ENCODE data around the gene CNTNAP4. TPM values are rescaled to one million over a fixed set of nuclear protein-coding genes. Genes with fewer than 3 reads are reported as not detected.

Gene CNTNAP4
- total RNA-seq, 1 donor from 2014 or later: not detected

DNA sequence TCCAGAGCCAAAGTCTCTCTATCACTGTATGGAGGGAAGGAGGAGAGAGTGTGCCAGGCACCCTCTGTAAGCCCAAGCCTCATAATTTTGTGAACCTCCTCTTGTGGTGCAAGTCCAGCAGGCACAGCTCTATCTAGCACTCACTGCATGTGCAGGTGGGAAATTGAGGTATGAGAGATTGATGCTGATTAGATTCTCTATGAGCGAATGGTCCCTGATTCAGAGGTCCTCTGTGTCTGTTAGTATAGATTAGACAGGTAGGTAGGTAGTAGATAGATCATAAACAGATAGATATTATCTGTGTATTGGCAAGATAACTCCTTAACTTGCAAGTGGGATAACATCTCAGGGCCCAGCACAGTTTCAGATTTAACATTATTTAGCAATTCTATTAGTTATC lies 209.5 kb downstream of the CNTNAP4 start:
- no peak overlapping the region for H3K27ac Mint-ChIP-seq (ENCODE audit: unreplicated experiment)
- DNase-seq (ENCODE audit: low spot score): no peak
- no peak for TF ChIP-seq CTCF (IDR thresholded peaks at IDR 0.05)
- H3K27me3 Mint-ChIP-seq (ENCODE audit: low read depth): peaks cover 5% of the 10 kb centered on the region
- no peaks in the 10 kb centered on the region for H3K4me1 Mint-ChIP-seq (ENCODE audit: low read depth)
- H3K4me3 Mint-ChIP-seq (ENCODE audit: unreplicated experiment): no peak overlapping the region
- H3K36me3 Mint-ChIP-seq (ENCODE audit: low read depth): no peaks in the 10 kb centered on the region
- H3K9me3 Mint-ChIP-seq (ENCODE audit: low read depth): peaks cover 2% of the 10 kb centered on the region

DNA sequence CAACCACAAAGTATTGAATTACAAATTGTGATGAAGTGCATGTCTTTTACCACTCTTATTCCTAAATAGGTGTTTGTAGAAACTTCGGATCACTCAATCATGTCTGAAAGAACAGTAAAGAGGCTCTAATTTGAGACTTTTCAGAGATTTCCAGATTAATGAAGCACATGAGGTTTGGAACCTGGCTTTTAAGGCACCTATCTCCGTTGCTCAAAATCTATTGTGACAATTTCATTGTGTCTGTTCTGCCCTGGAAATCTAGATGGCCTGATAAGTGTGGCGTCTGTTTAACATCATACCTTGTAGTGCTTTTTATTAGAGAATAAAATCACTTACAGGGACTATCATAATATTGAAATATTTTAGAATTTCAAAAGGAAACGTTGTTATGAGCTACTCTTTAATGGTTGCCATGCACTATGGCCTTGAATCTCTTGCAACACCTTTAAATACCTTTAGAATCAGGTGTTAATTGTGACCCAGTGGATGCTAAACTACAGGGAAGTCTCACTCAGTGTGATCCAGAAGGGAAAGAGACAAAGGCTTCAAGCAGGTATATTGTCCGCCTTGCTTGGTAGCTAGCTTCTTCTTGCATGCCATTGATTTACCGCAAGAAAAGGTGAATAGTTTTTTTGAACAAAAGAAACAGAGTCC lies 210.3 kb downstream of the CNTNAP4 start:
- Mint-ChIP-seq H3K4me3 (ENCODE audit: unreplicated experiment) (no peak overlapping the region), H3K27me3 (ENCODE audit: low read depth) (peaks cover 8% of the 10 kb centered on the region), H3K4me1 (ENCODE audit: low read depth) (no peaks in the 10 kb centered on the region), H3K27ac (ENCODE audit: unreplicated experiment) (no peak overlapping the region), H3K36me3 (ENCODE audit: low read depth) (no peaks in the 10 kb centered on the region), H3K9me3 (ENCODE audit: low read depth) (peaks cover 2% of the 10 kb centered on the region)
- no peak for DNase-seq (ENCODE audit: low spot score)
- no peak for TF ChIP-seq CTCF (IDR thresholded peaks at IDR 0.05)

DNA sequence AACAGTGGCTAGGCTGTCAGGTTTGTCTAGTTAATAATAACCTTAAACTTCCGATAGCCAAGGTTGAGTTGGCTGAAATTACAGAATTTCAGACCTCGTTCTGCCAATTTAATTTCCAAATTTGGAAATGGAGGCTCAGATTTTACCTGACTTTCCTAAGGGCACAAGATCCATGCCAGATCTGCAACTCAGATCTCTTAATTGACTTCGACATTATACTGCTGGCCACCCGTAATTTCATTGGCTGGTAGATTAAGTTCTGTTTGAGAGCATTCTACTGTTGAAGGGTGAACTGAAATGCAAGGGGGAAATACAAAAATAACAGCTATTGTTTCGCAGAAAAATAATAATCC lies 210.8 kb downstream of the CNTNAP4 start:
- Mint-ChIP-seq H3K36me3 (ENCODE audit: low read depth) (no peaks in the 10 kb centered on the region), H3K27ac (ENCODE audit: unreplicated experiment) (no peak overlapping the region), H3K4me1 (ENCODE audit: low read depth) (no peaks in the 10 kb centered on the region), H3K9me3 (ENCODE audit: low read depth) (peaks cover 2% of the 10 kb centered on the region), H3K27me3 (ENCODE audit: low read depth) (peaks cover 8% of the 10 kb centered on the region), H3K4me3 (ENCODE audit: unreplicated experiment) (no peak overlapping the region)
- DNase-seq (ENCODE audit: low spot score): no peak
- TF ChIP-seq CTCF (IDR thresholded peaks at IDR 0.05): no peak

GRCh38 chr16:76490036-76490639 lies 212.9 kb downstream of the CNTNAP4 start:
- DNase-seq (ENCODE audit: low spot score): no peak
- no peak overlapping the region for H3K27ac Mint-ChIP-seq (ENCODE audit: unreplicated experiment)
- no peaks in the 10 kb centered on the region for H3K4me1 Mint-ChIP-seq (ENCODE audit: low read depth)
- no peaks in the 10 kb centered on the region for H3K9me3 Mint-ChIP-seq (ENCODE audit: low read depth)
- peaks cover 5% of the 10 kb centered on the region for H3K27me3 Mint-ChIP-seq (ENCODE audit: low read depth)
- no peak overlapping the region for H3K4me3 Mint-ChIP-seq (ENCODE audit: unreplicated experiment)
- no peak for TF ChIP-seq CTCF (IDR thresholded peaks at IDR 0.05)
- H3K36me3 Mint-ChIP-seq (ENCODE audit: low read depth): no peaks in the 10 kb centered on the region

- Mint-ChIP-seq H3K36me3 (ENCODE audit: low read depth) (no peaks in the 10 kb centered on the region), H3K27ac (ENCODE audit: unreplicated experiment) (no peak overlapping the region), H3K27me3 (ENCODE audit: low read depth) (peaks cover 2% of the 10 kb centered on the region), H3K4me3 (ENCODE audit: unreplicated experiment) (no peak overlapping the region), H3K9me3 (ENCODE audit: low read depth) (no peaks in the 10 kb centered on the region), H3K4me1 (ENCODE audit: low read depth) (no peaks in the 10 kb centered on the region)
- no peak for DNase-seq (ENCODE audit: low spot score)
- TF ChIP-seq CTCF (IDR thresholded peaks at IDR 0.05): no peak
These were observed 222.8 kb downstream of the CNTNAP4 start for GRCh38 chr16:76500006-76500405.

Measured in chondrocyte (in vitro differentiated cells).